Osteocyte (in vitro differentiated cells): ENCODE data around the gene THOC1. TPM values are rescaled to one million over a fixed set of nuclear protein-coding genes. Genes with fewer than 3 reads are reported as not detected.

Experiments used
- DNase-seq: peaks from one replicate; pipeline ENCODE4 v3.0.0; 2021; ENCODE audit warnings: mixed read lengths; ENCODE audit not compliant: unreplicated experiment; ENCODE audit errors: extremely low spot score
- H3K27ac Mint-ChIP-seq: one replicate; pipeline ENCODE4 v1.8.0; 2021; ENCODE audit warnings: mild to moderate bottlenecking, mixed read lengths; ENCODE audit not compliant: unreplicated experiment
- H3K27me3 Mint-ChIP-seq: one replicate; pipeline ENCODE4 v1.8.0; 2021; ENCODE audit warnings: mixed read lengths; ENCODE audit not compliant: unreplicated experiment
- H3K36me3 Mint-ChIP-seq: one replicate; pipeline ENCODE4 v1.8.0; 2021; ENCODE audit warnings: mixed read lengths; ENCODE audit not compliant: unreplicated experiment
- H3K4me1 Mint-ChIP-seq: one replicate; pipeline ENCODE4 v1.8.0; 2021; ENCODE audit warnings: mixed read lengths; ENCODE audit not compliant: unreplicated experiment
- H3K4me3 Mint-ChIP-seq: one replicate; pipeline ENCODE4 v1.8.0; 2021; ENCODE audit warnings: mild to moderate bottlenecking, moderate library complexity, mixed read lengths; ENCODE audit not compliant: unreplicated experiment
- H3K9me3 Mint-ChIP-seq: one replicate; pipeline ENCODE4 v1.8.0; 2021; ENCODE audit warnings: mixed read lengths; ENCODE audit not compliant: unreplicated experiment
- total RNA-seq: library from RNA; stranded (reverse); gene quantifications from 2 replicates; pipeline ENCODE4 v1.2.1, GENCODE V29; 2021
- TF ChIP-seq, protein P1 (sequence below): fragments of 200-600 bp; sonication (generic); IDR thresholded peaks from 2 replicates; pipeline ENCODE4 v1.5.0; 2021; ENCODE audit warnings: antibody characterized with exemption, mild to moderate bottlenecking, moderate library complexity

Gene THOC1
- total RNA-seq, 1 donor from 2014 or later: 39.7 TPM

DNA sequence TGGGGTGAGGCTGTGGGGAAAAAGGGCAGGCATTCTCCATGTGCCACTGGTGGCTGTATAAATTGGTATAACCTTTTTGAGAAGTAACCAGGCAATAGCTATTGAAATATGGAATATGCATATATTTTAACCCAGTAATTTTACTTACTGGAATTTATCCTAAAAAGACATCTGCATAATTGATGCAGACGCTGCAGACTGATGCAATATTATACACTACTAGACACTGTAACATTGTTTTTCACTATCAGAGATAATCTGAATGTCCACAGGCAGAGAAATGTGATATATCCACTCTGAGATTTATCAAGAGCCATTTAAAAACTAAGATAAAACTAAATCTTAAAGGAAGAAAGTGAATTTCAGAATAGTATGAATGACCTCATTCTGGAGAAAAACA, 14.7 kb downstream of the THOC1 start:
- TF ChIP-seq, protein P1, sequence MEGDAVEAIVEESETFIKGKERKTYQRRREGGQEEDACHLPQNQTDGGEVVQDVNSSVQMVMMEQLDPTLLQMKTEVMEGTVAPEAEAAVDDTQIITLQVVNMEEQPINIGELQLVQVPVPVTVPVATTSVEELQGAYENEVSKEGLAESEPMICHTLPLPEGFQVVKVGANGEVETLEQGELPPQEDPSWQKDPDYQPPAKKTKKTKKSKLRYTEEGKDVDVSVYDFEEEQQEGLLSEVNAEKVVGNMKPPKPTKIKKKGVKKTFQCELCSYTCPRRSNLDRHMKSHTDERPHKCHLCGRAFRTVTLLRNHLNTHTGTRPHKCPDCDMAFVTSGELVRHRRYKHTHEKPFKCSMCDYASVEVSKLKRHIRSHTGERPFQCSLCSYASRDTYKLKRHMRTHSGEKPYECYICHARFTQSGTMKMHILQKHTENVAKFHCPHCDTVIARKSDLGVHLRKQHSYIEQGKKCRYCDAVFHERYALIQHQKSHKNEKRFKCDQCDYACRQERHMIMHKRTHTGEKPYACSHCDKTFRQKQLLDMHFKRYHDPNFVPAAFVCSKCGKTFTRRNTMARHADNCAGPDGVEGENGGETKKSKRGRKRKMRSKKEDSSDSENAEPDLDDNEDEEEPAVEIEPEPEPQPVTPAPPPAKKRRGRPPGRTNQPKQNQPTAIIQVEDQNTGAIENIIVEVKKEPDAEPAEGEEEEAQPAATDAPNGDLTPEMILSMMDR: no peak
- no peaks in the 10 kb centered on the region for H3K9me3 Mint-ChIP-seq
- H3K27ac Mint-ChIP-seq: no peak overlapping the region
- no peaks in the 10 kb centered on the region for H3K4me1 Mint-ChIP-seq
- DNase-seq: no peak
- no peak overlapping the region for H3K4me3 Mint-ChIP-seq
- H3K27me3 Mint-ChIP-seq: no peaks in the 10 kb centered on the region
- peaks cover 57% of the 10 kb centered on the region for H3K36me3 Mint-ChIP-seq

DNA sequence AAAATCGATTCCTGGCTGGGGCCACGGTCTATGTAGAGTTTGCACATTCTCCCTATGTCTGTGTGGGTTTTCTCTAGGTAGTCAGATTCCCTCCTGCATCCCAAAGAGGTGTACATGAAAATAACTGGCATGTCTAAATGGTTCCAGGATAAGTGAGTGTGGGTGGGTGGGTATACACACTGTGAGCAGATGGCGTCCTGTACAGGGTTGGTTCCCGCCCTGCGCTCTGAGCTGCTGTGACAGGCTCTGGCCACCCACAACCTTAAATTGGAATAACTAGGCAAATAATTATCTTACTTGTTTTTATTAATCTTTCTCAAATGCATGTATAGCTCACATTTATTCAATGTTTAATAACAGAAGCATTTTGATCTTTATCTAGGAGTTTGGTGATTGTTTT, 16.3 kb downstream of the THOC1 start:
- Mint-ChIP-seq H3K27ac (no peak overlapping the region), H3K36me3 (peaks cover 49% of the 10 kb centered on the region), H3K4me1 (no peaks in the 10 kb centered on the region), H3K4me3 (no peak overlapping the region), H3K27me3 (no peaks in the 10 kb centered on the region), H3K9me3 (no peaks in the 10 kb centered on the region)
- DNase-seq: no peak
- TF ChIP-seq, protein P1: no peak

- H3K27me3 Mint-ChIP-seq: no peaks in the 10 kb centered on the region
- no peak overlapping the region for H3K27ac Mint-ChIP-seq
- no peak for DNase-seq
- H3K4me3 Mint-ChIP-seq: no peak overlapping the region
- H3K9me3 Mint-ChIP-seq: no peaks in the 10 kb centered on the region
- TF ChIP-seq, protein P1: no peak
- H3K4me1 Mint-ChIP-seq: no peaks in the 10 kb centered on the region
- peaks cover 47% of the 10 kb centered on the region for H3K36me3 Mint-ChIP-seq
These were observed 17.2 kb downstream of the THOC1 start for GRCh38 chr18:250685-251084.

- Mint-ChIP-seq H3K36me3 (peaks cover 58% of the 10 kb centered on the region), H3K9me3 (no peaks in the 10 kb centered on the region), H3K27ac (no peak overlapping the region), H3K4me1 (no peaks in the 10 kb centered on the region), H3K27me3 (no peaks in the 10 kb centered on the region), H3K4me3 (no peak overlapping the region)
- TF ChIP-seq, protein P1: no peak
- no peak for DNase-seq
These were observed 19.8 kb downstream of the THOC1 start for GRCh38 chr18:248053-248452.

- no peak overlapping the region for H3K27ac Mint-ChIP-seq
- H3K9me3 Mint-ChIP-seq: no peaks in the 10 kb centered on the region
- no peaks in the 10 kb centered on the region for H3K4me1 Mint-ChIP-seq
- DNase-seq: no peak
- no peaks in the 10 kb centered on the region for H3K27me3 Mint-ChIP-seq
- TF ChIP-seq, protein P1: no peak
- peaks cover 45% of the 10 kb centered on the region for H3K36me3 Mint-ChIP-seq
- no peak overlapping the region for H3K4me3 Mint-ChIP-seq
These were observed 22.5 kb downstream of the THOC1 start for GRCh38 chr18:245282-245847.
